OCI-LY1 (cell line): Measurements from ENCODE around the gene ZFX.

ENCODE experiments used
- H2AFZ ChIP-seq: fragments of 200-600 bp; sonication (generic), shearing (Covaris generic); 2 replicates; pipeline ENCODE4 v1.6.0; 2014; ENCODE audit warnings: antibody characterized with exemption, mild to moderate bottlenecking, low read length
- H3F3A ChIP-seq: fragments of 200-600 bp; sonication (generic), shearing (Covaris generic); 2 replicates; pipeline ENCODE4 v1.6.0; 2014; ENCODE audit warnings: mild to moderate bottlenecking, antibody characterized with exemption, low read length, moderate library complexity; ENCODE audit not compliant: insufficient read depth
- H3K27ac ChIP-seq: fragments of 200-600 bp; sonication (generic); 2 replicates; pipeline ENCODE4 v1.5.1; 2014; ENCODE audit warnings: low read length, mixed run types, mild to moderate bottlenecking, low read depth; ENCODE audit not compliant: poor library complexity, severe bottlenecking
- H3K27me3 ChIP-seq: fragments of 200-600 bp; sonication (generic); 2 replicates; pipeline ENCODE4 v1.6.0; 2014; ENCODE audit warnings: antibody characterized with exemption, mild to moderate bottlenecking, low read length, moderate library complexity; ENCODE audit not compliant: insufficient read depth
- H3K36me3 ChIP-seq: fragments of 200-600 bp; sonication (generic); 2 replicates; pipeline ENCODE4 v1.6.1; 2014; ENCODE audit warnings: mild to moderate bottlenecking, antibody characterized with exemption, low read length, moderate library complexity, mixed read lengths; ENCODE audit not compliant: insufficient read depth
- H3K4me1 ChIP-seq: fragments of 200-600 bp; sonication (generic); 2 replicates; pipeline ENCODE4 v1.5.1; 2014; ENCODE audit warnings: mild to moderate bottlenecking, low read length, moderate library complexity; ENCODE audit not compliant: insufficient read depth, severe bottlenecking
- H3K4me2 ChIP-seq: fragments of 200-600 bp; sonication (generic), shearing (Covaris generic); 2 replicates; pipeline ENCODE4 v1.6.1; 2014; ENCODE audit warnings: low read length
- H3K4me3 ChIP-seq: fragments of 200-600 bp; sonication (generic); 2 replicates; pipeline ENCODE4 v1.5.1; 2014; ENCODE audit warnings: low read length, low read depth, mild to moderate bottlenecking, mixed read lengths; ENCODE audit not compliant: poor library complexity, severe bottlenecking
- H3K79me2 ChIP-seq: fragments of 200-600 bp; shearing (Covaris generic); 2 replicates; pipeline ENCODE4 v1.6.1; 2016; ENCODE audit warnings: mixed run types, low read length, mixed read lengths; ENCODE audit not compliant: insufficient read depth
- H3K9ac ChIP-seq: fragments of 200-600 bp; sonication (generic), shearing (Covaris generic); 2 replicates; pipeline ENCODE4 v1.6.1; 2014; ENCODE audit warnings: mild to moderate bottlenecking, low read length, mixed read lengths
- H3K9me2 ChIP-seq: fragments of 200-600 bp; sonication (generic), shearing (Covaris generic); 2 replicates; pipeline ENCODE4 v1.6.1; 2014; ENCODE audit warnings: low read depth, mild to moderate bottlenecking, low read length, mixed read lengths
- H3K9me3 ChIP-seq: fragments of 200-600 bp; shearing (Covaris generic); 2 replicates; pipeline ENCODE4 v1.6.1; 2014; ENCODE audit warnings: low read length, mixed read lengths
- H4K20me1 ChIP-seq: fragments of 200-600 bp; sonication (generic), shearing (Covaris generic); 2 replicates; pipeline ENCODE4 v1.6.0; 2016; ENCODE audit warnings: mild to moderate bottlenecking, low read length; ENCODE audit not compliant: insufficient read depth
- CTCF ChIP-seq: fragments of 200-600 bp; sonication (generic), shearing (Covaris generic); IDR thresholded peaks from 2 replicates; pipeline ENCODE4 v1.5.1; 2017; ENCODE audit warnings: mild to moderate bottlenecking, antibody characterized with exemption, low read length, moderate library complexity, mixed read lengths
- EZH2 ChIP-seq: fragments of 200-600 bp; sonication (generic), shearing (Covaris generic); IDR thresholded peaks from 2 replicates; pipeline ENCODE4 v1.8.0; 2017; ENCODE audit warnings: borderline replicate concordance, mixed run types, mild to moderate bottlenecking, antibody characterized with exemption, low read length, moderate library complexity, mixed read lengths

The ZFX gene

GRCh38 chrX:24235084-24235710 lies 85.7 kb downstream of the ZFX start:
- Histone ChIP-seq H3K4me1 (no peaks in the 10 kb centered on the region), H3K79me2 (no peaks in the 10 kb centered on the region), H3K27ac (no peak overlapping the region), H3K9ac (no peak overlapping the region), H3K9me2 (no peaks in the 10 kb centered on the region), H3K4me3 (no peak overlapping the region), H3K4me2 (no peak overlapping the region), H3K9me3 (no peaks in the 10 kb centered on the region), H3K27me3 (no peaks in the 10 kb centered on the region), H3F3A (no peaks in the 10 kb centered on the region), H4K20me1 (no peaks in the 10 kb centered on the region), H2AFZ (no peak overlapping the region), H3K36me3 (no peaks in the 10 kb centered on the region)
- TF ChIP-seq EZH2: no peak
- no peak for TF ChIP-seq CTCF

GRCh38 chrX:24241822-24242648 lies 92.5 kb downstream of the ZFX start:
- H3K9me3 ChIP-seq: no peaks in the 10 kb centered on the region
- H3K4me1 ChIP-seq: peaks cover 16% of the 10 kb centered on the region
- H3K9me2 ChIP-seq: no peaks in the 10 kb centered on the region
- no peak overlapping the region for H3K9ac ChIP-seq
- no peak overlapping the region for H2AFZ ChIP-seq
- H3F3A ChIP-seq: no peaks in the 10 kb centered on the region
- H3K4me3 ChIP-seq: no peak overlapping the region
- H3K36me3 ChIP-seq: no peaks in the 10 kb centered on the region
- H4K20me1 ChIP-seq: no peaks in the 10 kb centered on the region
- H3K27ac ChIP-seq: peak overlapping the region; percentile 55
- no peaks in the 10 kb centered on the region for H3K27me3 ChIP-seq
- TF ChIP-seq CTCF (peak; percentile 47), EZH2 (no peak)
- peak overlapping the region; percentile 41 for H3K4me2 ChIP-seq
- H3K79me2 ChIP-seq: no peaks in the 10 kb centered on the region

- H3K4me1 ChIP-seq: peaks cover 16% of the 10 kb centered on the region
- H3K36me3 ChIP-seq: no peaks in the 10 kb centered on the region
- H3K27ac ChIP-seq: peak overlapping the region; percentile 55
- no peaks in the 10 kb centered on the region for H3F3A ChIP-seq
- no peak overlapping the region; the same call in 1 of the 2 replicates for H3K9ac ChIP-seq
- H3K9me3 ChIP-seq: no peaks in the 10 kb centered on the region
- no peaks in the 10 kb centered on the region for H3K9me2 ChIP-seq
- H3K4me3 ChIP-seq: no peak overlapping the region
- peak overlapping the region; percentile 41 for H3K4me2 ChIP-seq
- no peaks in the 10 kb centered on the region for H3K79me2 ChIP-seq
- H2AFZ ChIP-seq: no peak overlapping the region
- H3K27me3 ChIP-seq: no peaks in the 10 kb centered on the region
- TF ChIP-seq EZH2 (no peak), CTCF (no peak)
- H4K20me1 ChIP-seq: no peaks in the 10 kb centered on the region
Measured at GRCh38 chrX:24242649-24243175, 93.2 kb downstream of the ZFX start.
